DMS53 treated with DMSO at 0.1 percent for 48 hours (cell line): ENCODE data around the gene CHCHD5.
"Not testable (repeated sequence)": the region's sequence is repeated elsewhere in the genome, so short reads cannot be mapped to it uniquely, and the experiment has no call there.

Source experiments
- DNase-seq: peaks from one replicate; lab custom pipeline; 2025; ENCODE audit not compliant: unreplicated experiment; lab: John Stamatoyannopoulos, UW

Gene CHCHD5, protein sequence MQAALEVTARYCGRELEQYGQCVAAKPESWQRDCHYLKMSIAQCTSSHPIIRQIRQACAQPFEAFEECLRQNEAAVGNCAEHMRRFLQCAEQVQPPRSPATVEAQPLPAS

DNA sequence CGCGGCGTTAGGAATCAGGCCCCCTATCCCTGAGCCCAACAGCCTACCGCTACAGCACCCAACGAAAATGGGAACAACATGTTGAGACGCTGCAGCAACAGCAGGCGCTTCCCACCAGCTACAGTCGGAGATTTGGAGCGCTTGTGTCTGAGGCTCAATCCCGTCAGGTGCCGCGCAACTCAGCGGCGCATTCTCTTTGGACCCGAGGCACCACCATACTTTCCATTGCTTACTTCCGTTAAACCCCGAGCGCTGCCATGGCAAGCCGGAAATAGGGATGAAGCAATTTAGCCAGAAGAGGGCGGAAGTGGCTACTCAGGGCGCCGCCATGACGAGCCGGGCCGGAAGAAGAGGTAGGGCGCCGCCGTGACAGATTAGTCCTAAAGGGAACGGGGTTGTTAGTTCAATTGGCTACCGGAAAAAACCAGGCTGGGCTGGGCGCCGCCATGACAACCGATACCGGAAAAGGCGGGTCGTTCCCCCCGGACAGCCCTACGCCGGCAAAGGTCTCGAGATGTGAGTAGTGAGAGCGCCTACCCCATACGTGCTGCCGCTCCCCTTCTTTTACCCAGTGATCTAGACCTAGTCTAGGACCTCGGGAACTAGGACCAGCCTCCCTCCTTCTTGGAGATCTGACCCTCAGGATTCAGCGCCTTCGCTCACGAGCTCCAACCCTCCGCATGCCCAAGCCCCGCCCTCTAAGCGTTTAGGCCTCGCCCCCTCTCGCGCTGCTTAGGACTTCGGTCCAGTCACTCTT, at the start of gene CHCHD5:
Gene CHCHD5, plus strand, starts transcription at position 476 of the 757 bp plus-strand sequence. Its CDS starts 39 bp downstream, at position 515.
- peak; percentile 95 for DNase-seq

DNA sequence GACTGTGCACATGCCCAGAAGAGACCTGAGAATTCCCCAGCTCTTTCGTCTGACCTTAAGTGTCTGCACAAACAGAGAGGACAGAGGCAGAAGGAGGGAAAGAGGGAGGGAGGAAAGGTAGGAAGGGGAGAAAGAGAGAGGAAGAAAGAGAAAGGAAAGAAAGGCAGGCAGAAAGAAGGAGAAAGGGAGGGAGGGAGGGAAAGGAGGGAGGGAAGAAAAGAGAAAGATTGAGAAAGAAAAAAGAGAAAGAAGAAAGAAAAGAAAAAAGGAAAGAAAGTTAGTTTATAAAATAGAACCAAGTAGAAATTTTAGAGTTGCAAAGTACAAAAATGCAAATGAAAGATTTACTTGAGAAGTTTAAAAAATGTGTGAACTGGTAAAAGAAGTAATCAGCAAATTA, 49.6 kb upstream of the CHCHD5 start:
- DNase-seq, result no peak

- not testable (repeated sequence) for DNase-seq
Measured at GRCh38 chr2:112536665-112537064, 47.7 kb upstream of the CHCHD5 start.

DNA sequence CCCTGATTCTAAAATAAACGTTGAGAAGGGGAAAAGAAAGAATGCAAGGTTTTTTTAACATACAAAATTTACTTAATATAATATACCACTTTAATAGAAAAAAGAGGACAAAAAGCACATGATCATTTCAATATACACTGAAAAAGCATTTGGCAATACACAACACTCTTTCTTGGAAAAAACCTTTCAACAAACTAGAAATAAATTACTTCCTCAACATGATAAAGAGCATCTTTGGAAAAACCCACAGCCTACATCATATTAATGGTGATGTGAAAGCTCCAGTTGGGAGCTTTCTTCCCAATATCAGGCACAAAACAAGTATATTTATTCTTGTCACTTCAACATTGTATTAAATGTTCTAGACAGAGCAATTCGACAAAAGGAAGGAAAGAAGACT, 45.1 kb upstream of the CHCHD5 start:
- no peak for DNase-seq

GRCh38 chr2:112540906-112541305, 43.5 kb upstream of the CHCHD5 start:
- no peak for DNase-seq

DNA sequence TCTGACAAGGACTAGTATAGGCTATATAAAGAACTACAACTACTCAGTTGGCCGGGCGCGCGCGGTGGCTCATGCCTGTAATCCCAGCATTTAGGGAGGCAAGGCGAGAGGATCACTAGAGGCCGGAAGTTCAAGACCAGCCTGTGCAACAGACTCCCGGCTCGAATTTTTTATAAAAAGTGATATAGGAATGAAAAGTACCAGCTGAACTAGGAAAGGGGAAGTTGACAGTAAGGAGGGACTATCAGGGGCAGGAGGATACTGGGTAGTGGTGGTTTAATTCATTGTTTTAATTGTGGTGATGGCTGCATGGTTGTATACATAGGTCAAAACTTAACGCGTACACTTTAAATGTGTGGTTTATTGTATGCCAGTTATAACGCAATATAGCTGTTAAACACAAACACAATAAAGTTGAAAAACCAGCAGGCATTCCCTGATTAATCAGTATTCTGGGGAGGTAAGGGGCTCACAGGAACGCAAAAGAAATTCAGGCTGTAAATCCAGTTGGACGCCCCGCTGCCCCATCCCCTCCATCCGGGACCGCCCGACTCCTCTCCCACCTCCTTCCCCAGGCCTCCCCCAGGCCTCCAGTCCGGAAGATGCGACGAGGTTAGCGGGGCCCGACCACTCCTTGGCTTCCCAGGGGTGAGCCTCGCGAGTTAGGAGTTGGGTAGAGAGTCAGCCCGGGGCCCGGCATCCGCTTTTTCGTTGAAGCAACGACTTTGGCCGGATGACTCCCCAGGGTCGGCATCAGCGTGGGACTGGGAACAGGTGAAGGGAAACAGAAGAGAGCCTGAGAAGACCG, 42.9 kb upstream of the CHCHD5 start:
- no peak for DNase-seq

GRCh38 chr2:112542123-112542983, 42.1 kb upstream of the CHCHD5 start, which contains the start of gene POLR1B:
POLR1B (plus strand) TSS chr2:112542465; CDS start chr2:112542495, 30 bp downstream.
- DNase-seq, result peak; percentile 94

GRCh38 chr2:112542984-112543661, 41.3 kb upstream of the CHCHD5 start:
- peak; percentile 9 for DNase-seq

DNA sequence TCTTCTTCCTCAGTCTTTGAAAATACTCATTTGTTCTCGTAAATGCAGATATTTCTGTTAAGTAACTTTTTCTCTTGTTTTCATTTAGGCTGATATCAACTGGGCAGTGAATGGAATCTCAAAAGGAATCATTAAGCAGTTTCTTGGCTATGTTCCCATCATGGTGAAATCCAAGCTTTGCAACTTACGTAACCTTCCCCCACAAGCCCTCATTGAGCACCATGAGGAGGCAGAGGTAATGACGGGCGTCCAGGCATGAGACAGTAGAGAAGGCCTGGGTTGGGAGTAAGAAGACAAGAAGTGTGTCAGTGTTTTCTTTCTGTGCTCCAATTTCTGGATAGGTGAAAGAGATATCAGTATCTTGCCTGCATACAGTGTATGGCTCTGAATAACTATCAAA, 37.1 kb upstream of the CHCHD5 start:
- DNase-seq, result no peak

- no peak for DNase-seq
Measured at GRCh38 chr2:112548980-112549379, 35.4 kb upstream of the CHCHD5 start.

DNA sequence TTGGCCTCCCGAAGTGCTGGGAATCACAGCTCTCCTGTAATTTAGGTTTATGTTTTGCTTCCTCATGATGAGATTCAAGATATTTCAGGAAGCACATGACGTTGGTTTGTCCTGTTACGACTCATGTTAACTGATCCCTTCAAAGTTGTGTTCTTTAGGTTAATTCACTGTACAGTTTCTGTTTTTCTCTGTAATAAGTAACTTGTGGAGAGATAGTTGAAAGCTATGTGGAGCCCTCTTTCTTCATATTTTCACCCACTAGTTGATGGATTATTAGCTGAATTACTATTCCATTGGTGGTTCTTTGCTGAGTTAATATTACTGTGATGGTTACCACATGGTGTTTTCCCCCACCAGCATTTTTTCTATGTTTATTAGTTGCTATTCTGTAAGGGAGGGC, 18.3 kb upstream of the CHCHD5 start:
- DNase-seq, result no peak

DNA sequence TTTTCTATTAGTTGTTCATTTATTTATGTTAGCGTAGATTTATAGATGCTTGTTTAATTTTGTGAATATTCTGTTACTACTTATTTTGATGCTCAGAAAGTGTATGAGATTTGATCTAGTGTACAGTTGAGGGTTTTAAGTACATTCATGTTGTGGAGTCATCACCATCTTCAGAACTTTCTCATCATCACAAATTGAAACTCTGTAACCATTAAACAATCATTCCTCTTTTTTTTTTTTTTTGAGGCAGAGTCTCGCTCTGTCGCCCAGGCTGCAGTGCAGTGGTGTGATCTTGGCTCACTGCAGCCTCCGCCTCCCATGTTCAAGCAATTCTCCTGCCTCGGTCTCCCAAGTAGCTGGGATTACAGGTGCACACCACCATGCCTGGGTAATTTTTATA, 17.9 kb upstream of the CHCHD5 start:
- not testable (repeated sequence) for DNase-seq

- no peak for DNase-seq
Measured at GRCh38 chr2:112572005-112572404, 12.4 kb upstream of the CHCHD5 start.

- DNase-seq, result no peak
Measured at GRCh38 chr2:112577756-112578155, 6.7 kb upstream of the CHCHD5 start.

GRCh38 chr2:112579241-112579640, 5.2 kb upstream of the CHCHD5 start:
- DNase-seq, result no peak

GRCh38 chr2:112580084-112580483, 4.3 kb upstream of the CHCHD5 start:
- no peak for DNase-seq

- peak; percentile 77 for DNase-seq
Measured at GRCh38 chr2:112582314-112582746, 2.1 kb upstream of the CHCHD5 start.

DNA sequence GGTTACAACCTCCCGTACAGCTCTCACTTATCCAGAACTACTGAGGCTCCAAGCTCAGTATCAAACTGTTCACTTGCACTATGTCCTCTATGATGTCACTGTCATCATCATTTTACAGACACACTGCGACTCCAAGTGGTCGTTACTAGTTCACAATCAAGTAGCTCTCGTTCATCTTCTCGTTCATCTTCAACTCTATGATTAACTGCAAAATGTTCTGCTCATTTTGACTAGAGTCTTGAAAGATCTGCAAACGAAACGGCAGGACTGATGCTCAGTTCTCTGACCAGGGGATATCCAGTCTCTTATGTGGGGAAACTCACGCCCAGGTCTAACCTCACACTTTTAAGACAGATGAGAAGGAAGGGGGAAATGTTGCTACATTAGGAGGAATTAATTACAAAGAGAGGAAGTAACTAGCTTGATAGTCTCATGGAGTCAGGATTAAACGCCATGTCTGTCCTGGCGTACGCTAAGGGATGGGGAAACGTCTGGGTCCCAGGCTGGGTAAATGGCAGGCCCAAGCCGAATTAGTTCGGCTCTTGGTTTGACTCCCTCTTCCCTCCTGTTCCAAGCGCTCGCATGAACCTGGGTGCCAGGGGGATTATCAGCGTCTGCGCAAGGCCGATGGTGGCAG, 794 bp upstream of the CHCHD5 start:
- no peak for DNase-seq

- DNase-seq, result no peak
Measured at GRCh38 chr2:112584891-112585250, 462 bp downstream of the CHCHD5 start.

GRCh38 chr2:112585400-112585799, 991 bp downstream of the CHCHD5 start:
- no peak for DNase-seq
